Activated CD4-positive, alpha-beta T cell treated with anti-CD3 and anti-CD28 coated beads, Interleukin-2, Interleukin-4, amounts not matched to agents 100 ng/mL and 50 ng/mL, durations not matched to agents 16 hours and 8 hours (primary cell): ENCODE results near the gene TBX3.

Experiments
- DNase-seq: peaks from one replicate; pipeline ENCODE4 v3.0.0-alpha.2; 2020; ENCODE audit warnings: low spot score

The TBX3 gene

DNA sequence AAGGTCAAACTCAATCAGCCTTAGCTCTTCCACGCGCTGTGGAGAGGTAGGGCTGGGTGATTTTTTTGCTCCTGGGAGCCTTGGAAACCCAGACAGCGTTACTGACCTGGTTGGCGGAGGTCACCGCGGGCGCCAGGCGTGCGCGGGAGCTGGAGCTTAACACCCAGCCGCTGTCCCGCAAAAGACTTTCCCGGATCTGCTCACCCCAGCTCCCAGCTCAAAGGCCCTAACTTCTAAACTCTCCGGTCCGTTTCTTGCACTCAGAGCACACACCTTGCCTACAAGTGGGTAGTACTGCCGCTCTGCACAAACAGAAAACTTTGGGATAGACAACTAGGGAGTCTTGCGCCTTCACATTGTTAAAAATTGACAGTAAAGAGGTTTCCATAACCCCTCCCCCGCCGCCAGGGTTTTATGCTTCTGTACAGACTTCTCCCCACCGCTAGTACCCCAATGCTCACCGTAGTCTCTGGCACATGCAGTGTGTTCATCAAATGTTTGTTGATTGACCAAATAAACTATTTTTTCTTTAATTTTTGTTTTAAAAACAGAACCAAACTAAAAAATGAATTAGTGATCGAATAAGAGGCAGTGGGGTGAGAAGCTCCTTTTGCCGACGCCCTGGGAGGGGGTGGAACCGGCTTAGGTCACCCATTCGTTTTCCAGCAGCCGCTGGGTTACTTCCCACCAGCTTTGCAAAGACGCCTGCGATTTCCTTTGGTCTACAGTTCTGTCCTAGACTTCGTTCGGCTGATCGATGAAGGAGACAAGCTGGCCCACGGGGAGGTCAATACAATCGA is 12.7 kb upstream of the TBX3 start:
- DNase-seq = no peak

DNA sequence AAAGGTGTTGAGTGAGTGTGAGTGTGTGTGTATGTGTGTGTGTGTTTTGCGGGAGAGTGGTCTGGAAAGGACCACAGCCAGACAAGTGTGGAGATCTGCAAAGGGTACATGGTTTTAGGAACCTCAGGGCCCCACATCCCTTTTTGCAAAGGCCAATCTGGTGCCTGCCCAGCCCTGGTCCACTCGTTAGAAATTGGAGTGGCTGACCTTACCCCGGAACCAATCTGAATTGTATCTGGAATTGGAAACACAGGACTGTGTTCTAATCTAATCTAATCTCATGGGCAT is 11.3 kb upstream of the TBX3 start:
- no peak for DNase-seq

DNA sequence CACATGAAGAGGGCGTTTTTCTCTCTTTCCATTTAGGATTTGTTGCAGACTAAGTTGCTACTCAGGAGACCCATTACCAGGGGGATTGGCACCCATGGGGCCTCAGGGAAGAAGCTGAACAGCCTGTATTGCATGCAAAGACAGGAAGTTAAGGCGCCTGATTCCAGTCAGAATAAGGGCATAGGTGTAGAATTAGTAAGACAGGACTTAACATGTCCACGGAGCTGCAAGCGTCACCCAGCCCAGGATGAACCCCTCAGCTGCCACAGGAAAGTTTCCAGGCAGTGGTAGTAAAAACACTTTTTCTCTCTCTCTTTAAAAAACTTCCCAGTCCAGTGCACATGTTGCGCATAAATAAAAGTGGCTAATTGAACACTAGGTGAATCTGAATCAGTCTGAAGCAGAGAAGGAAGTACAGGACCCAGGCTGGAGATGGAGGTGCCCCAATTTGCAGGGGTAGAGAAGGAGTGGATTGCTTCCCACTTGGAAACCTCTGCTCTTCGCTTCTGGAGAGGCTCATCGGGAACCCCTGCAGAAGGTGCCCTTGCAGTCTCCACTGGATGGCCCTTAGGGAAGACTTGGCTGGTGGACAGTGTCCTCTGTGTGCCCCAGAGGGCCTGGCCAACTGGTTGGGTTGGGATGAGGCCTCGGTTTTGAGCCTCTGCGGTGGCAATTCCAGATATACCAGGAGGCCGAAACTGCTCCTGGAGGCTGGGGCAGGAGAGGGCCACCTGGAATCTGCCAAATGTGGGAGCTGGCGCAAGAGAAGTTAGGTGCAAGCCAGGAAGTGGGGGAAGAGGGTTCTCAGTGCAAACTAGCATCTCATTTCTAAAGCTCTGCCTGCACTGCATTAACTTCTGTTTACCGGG is 10.7 kb upstream of the TBX3 start:
- no peak for DNase-seq

DNA sequence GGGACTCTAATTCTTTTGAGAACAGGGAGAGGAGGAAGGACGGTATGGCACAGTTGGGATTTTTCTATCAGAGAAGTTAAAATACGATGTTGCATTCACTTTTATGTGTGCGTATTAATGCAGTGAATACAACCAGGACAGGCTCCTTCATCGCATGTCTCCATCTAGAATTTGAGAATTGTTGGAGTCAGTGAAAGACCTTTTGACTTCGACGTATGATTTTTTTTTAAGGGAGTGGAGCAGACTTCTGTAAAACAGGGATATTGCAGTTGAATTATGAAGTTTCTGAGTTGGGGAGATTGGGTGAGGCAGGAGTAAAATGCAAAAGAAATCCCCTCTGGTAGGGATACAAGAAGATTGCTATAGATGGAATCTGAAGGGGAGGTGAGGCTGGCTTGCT is 9.6 kb upstream of the TBX3 start:
- no peak for DNase-seq

DNA sequence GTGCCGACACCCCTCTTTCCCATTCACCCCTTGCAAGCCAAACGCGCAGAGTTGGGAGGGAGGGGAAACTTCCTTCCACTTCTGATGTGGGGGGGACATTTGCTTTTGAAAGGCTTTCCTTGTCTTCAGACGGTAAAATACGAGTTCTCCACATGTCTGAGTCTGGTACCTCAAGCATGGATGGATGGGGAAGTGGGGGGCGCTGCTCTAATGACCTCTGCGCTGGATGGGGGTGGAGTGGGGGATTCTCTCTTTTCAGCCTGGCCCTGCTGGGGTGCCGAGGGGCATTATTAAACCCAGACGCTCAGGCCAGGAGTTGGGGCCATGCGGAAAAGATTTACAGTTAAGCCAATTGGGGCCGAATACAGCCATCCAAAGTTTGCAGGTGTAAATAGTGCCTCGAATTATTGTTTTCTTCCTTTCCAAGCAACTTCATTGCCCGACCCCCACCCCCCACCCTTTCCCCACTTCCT is 9.1 kb upstream of the TBX3 start:
- no peak for DNase-seq

DNA sequence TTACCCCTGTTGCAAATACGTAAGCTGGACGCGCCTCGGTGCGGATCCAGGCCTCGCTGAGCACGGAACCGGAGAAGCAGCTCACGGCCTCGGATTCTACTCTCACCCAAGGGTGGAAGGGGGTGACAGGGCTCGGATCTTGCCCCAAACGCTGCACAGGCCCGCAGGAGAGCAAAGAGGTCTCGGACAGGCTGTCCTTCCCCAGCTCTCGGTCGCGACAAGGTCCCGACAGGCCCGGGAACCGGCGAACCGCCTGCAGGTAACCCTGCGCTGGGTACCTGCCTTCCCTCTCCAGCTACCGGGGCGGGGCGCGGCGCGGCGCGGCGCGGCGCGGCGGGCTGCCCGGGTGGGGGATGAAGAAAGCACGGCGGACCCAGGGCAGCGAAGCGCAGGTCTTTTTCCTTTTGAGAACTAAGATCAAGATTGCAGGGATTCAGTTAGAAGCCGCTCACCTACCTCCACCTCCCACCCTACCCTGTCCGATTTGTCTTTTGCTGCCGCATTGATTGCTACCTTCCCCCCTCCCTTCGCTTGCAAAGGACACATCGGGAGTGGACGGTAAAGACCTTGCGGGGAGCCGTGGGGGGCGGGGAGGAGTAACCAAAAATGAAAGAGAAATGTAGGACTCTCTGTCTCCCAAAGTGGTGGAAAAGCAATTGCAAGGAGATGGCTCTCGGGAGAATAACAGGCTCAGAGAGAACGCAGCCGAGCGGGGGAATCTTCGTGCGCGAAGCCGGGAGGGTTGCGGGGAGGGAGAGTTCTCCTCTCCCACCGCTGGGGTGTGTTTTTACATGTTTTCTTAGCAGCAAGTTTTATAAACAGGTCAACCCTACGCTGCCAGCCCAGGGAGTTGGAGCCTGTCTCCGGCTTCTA is 8.4 kb upstream of the TBX3 start:
- DNase-seq = no peak

DNA sequence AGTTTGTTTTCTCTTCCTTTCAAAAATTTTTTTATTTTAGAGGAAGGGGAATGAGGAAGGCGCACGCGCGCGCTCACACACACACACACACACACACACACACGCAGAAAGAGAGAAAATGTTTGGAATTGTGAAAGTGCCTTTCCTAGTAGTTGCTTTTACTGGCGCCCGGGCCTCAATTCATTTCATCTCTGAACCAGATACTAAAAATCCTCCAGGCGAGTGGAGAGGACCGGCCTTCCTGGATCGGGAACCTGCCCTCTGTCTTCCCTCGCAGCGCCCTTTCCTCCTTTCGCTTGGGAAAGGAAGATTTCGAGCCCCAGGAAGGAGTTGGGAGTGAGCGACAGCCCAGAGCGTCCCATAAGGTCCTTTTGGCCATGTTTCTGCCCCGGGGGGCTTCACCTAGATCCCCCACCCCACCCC is 7.8 kb upstream of the TBX3 start:
- DNase-seq = no peak

DNA sequence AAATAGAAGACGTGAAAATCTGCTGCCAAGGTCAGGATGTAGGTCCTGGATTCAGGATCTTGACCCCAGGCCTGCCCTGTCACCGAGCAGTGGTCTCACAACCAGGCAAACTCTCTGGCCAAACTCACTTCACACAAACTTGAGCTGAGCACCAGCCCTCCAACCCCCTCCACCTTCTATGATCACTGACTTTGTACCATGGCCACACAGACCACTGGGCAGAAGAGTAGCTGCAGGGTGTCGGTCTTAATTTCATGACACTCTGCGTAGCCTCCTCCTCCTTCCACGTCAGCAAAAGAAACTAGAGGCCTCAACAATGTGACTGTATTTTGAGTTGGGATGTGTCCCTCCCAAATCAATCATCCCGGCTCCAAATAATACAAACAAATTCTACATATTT is 7.2 kb upstream of the TBX3 start:
- no peak for DNase-seq

DNA sequence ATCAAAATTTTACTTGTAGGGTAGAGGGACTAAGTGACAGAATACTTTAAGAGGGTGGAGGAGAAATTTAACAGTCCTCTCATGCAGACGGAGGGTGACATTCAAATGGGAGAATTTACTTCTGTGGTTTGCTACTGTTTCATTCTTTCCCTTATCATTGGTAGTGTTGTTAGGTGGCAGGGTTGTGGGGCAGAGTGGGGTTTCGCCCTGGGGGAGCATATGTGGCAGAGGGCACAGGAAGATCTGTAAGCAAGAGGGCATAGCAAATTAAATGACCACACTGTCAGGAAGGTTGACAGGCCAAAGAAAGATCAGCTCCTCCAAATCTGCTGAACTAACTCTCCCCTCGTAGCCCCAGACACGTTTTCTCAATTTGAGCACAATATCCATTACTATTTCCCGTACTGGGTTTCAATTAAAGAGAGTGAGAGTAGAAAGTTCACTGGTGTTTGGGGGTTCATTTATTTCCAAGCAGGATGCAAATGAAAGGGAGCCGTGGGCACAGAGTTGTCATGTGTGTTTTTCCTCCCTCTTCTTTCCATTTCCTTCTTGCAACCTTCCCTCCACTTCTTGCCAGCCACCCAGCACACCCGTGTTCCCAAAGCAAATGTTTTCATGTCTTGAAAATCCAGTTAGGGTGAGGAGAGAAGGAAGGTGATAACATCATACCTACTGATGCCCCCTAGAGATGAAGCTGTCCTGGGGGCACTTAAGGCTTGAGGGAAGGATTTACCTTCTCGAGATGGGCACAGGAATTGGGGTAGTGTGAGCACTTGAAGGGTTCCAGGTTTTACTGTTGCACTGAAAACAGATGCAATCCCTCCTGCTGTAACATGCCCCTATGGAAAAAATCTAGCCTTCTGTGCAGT is 6.5 kb upstream of the TBX3 start:
- no peak for DNase-seq

DNA sequence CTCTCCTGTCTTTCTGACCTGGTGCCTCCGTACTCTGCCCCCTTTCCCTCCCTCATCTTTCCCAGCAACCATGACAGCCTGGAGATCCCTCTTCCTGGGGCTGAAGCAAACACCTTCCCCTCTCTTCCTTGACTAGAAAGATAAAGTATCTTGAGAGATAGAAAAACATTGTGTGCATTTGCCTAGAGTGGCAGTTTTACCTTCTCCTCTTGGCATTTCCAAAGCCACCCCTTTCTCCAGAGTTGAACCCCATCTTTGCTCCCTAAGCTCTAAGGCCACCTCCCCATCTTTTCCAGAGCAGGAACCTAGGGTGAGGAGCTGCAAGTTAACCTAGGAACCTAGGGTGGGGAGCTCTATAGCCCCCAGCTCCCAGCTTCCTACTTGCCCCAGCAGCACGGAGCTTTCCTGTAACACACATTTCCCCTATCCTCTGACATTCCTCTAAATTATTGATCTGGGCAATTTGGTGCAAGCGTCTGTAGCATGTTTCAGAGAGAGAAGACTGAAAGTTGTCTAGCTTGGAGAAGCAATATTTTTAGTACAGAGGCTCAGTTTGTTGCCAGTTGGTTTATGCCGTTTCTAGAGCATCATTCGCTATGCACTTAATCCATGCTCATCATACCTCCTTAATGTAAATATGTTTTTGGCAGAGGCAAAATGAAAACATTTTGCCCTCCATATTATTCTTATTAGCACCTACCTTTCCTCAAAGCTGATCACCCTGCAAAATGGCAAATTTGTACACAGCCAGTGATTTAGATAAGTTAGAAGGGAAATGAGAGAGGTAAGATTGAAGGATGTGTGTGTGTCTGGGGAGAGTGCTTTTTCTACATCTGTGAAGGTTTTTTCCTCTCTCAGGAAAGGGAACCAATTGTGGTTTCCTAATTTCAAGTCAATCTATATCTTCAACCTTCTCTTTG is 5.4 kb upstream of the TBX3 start:
- DNase-seq = no peak

DNA sequence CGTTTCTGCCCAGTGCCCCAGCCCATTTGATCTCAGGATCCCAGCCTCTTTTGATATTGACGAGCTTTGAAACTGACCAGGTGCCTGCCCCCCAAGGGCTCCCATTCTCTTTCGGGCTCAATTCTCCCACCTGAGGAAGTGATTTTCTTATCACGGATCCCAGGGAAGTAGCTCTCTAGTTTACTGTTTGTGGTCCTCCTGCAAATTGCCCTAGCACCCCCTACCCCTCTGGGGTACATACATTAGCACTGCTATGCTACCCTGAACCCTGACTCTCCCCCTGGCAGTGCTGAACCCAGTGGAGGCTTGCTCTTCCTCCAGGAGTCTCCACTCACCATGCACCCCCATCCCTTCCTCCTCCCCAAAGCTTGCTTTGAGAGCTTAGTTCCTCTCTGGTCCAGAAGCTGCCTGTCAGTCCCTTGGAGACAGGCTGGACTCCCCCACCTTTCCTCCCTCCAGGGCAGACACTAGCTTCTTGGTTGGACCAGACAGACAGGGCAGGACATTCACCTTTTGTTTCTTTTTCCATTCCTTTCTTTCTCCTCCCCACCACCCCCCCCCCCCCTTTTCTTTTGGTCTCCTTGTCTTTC is 4.4 kb upstream of the TBX3 start:
- DNase-seq = no peak

DNA sequence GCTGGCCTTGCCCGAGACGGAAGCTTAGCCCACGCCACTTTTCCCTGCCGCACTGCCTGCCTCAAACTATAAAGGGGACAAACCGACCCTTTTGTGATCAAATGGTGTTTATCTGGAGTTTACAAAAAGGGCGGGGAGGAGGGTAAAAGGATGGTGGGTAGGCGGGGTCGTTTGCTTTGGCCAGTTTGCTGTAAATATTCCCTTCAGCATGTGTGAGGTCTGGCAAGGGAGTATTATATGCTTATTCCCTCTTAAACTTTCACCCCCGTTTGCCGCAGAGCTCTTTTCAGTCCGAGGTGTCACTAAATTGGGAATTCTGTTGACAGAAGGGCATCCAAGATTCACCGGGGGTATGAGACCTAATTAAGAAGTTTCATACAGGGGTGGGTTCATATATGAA is 3.8 kb upstream of the TBX3 start:
- no peak for DNase-seq

DNA sequence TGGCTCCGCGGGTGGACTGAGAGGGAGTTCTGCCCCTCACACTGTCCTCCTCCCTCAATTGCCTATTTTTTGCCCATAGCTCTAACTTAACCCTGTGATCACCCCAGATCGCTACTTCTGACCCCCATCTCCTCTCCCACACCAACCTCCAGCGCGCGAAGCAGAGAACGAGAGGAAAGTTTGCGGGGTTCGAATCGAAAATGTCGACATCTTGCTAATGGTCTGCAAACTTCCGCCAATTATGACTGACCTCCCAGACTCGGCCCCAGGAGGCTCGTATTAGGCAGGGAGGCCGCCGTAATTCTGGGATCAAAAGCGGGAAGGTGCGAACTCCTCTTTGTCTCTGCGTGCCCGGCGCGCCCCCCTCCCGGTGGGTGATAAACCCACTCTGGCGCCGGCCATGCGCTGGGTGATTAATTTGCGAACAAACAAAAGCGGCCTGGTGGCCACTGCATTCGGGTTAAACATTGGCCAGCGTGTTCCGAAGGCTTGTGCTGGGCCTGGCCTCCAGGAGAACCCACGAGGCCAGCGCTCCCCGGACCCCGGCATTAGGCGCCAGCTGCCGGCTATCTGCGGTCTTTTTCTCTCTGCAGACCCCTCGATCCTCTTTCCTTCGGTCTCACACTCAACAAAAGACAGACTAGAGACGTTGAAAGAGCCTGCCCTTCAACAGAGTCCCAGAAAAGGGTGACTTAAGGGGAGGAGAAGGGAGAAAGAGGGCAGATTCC is 3.0 kb upstream of the TBX3 start:
- no peak for DNase-seq

DNA sequence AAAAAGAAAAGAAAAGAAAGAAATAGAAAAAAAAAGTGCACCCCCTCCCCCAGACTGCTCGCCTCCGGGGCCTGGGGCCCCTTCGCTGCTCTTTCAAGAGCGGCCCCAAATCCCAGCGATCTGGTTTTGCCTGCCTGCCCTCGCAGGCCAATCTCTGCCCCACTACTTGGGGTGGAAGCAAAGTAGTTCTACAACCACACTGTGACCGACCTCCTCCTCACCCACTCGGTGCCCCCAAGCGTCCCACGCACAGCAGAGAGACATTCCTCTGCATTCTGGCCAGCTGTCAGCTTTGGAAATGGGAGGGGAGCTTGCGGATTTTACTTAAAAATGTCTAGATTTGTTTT is 2.4 kb upstream of the TBX3 start:
- DNase-seq = no peak

DNA sequence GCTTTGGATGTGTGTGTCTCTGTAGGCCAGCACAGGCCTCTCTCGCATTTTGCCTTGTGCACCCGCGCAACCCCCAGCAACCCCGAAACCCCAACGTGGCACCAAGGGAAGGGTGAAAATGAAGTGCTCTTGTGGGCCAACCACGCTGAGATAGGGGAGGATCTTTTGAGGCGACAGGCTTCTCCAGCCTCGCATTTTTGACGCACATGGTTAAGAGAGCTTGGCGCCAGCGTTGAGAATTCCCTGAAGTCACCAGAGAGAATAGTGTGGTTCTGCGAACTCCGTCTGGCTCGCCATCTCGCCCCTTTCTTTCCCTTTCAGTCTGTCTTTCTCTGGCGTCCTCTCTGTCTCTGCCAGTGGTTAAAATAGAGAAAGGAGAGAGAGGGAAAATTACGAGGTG is 1.9 kb upstream of the TBX3 start:
- DNase-seq = no peak

DNA sequence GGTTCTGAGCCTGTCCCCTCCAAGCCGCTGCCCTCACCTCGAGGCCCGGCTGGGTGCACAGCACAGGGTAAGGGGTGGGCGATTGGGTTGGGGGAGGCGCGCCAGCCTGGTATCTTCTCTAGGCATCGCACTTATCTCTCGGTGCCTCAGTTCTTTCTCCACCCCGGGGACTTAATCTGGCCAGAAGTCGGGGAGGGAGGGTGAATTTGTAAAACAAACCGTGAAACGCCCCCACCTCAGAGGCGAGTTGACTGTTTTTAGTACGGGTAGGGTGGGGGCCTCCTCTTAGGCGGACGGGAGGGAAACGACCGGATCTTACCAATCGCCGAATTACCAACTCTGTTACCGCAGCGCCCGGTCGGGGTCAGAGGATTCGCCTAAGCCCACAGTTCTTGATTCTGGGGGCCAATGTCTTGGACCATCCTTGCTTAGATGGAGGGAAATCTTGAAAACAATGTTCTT is 1.4 kb upstream of the TBX3 start:
- DNase-seq = no peak

DNA sequence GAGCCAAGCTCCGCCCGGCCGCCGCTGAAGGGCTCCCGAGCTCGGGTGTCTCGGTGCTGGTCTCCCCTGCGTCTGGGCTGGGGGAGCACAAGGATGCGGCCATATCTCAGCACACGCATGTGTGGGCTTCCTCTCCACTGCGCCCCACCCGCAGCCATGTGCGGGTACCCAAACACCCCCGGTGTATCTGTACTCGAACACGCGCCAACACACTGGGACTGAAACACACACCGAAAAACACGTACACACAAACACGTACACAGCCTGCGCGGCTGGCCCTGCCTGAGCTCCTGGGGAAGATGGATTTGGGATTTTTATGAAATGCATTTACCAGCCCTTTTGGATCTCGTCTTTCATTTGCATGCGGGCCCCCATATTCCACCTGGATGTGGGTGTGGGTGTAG is 897 bp upstream of the TBX3 start:
- no peak for DNase-seq

DNA sequence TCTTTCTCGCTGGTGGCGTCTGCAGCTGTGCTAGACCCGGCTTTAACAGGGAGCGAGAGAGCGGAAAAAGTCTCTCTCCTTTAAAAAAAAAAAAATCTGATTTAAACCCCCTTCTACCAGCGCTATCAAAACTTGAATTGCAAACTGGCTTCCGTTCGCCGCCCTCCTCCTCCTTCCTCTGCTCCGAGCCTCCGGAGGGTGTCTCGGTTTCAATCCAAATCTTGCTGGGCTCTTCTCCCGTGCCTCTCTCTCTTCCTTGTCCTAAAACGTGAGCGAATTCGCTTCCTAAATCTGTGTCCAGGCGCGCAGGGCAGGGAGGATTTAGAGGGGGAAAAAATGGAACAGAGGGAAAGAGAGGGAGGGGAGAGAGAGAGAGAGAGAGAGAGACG is 272 bp downstream of the TBX3 start:
- no peak for DNase-seq
